GM23338 (cell line): ENCODE measurements around the gene MASP2. TPM values are rescaled to one million over a fixed set of nuclear protein-coding genes. Genes with fewer than 3 reads are reported as not detected.
"Not testable (repeated sequence)": the region's sequence is repeated elsewhere in the genome, so short reads cannot be mapped to it uniquely, and the experiment has no call there.

Experiments used
- ATAC-seq: fragments of 200-7000 bp; cut with Tn5 transposase; 3 replicates; pipeline ENCODE4 v1.9.1; 2020
- DNase-seq: peaks from one replicate; pipeline ENCODE4 v3.0.0-alpha.2; 2015; ENCODE audit warnings: low spot score
- H2AFZ ChIP-seq: fragments of 200-600 bp; sonication (generic); 2 replicates; pipeline ENCODE4 v1.8.0; 2016; ENCODE audit warnings: antibody characterized with exemption, mild to moderate bottlenecking, moderate library complexity
- H3F3A ChIP-seq: fragments of 200-600 bp; sonication (generic); replicated peaks from 2 replicates; pipeline ENCODE4 v1.8.0; 2017; ENCODE audit warnings: antibody characterized with exemption, mixed run types, low read depth
- H3K27ac ChIP-seq: fragments of 200-600 bp; sonication (generic); 2 replicates; pipeline ENCODE4 v1.6.1; 2016; ENCODE audit warnings: low read depth
- H3K27me3 ChIP-seq: fragments of 200-600 bp; sonication (generic); 2 replicates; pipeline ENCODE4 v1.8.0; 2016; ENCODE audit warnings: mild to moderate bottlenecking, mixed run types, moderate library complexity; ENCODE audit not compliant: insufficient read depth
- H3K36me3 ChIP-seq: fragments of 200-600 bp; sonication (generic); 2 replicates; pipeline ENCODE4 v1.8.0; 2016; ENCODE audit warnings: mild to moderate bottlenecking; ENCODE audit not compliant: insufficient read depth
- H3K4me1 ChIP-seq: fragments of 200-600 bp; sonication (generic); 2 replicates; pipeline ENCODE4 v1.8.0; 2016; ENCODE audit warnings: mild to moderate bottlenecking, moderate library complexity; ENCODE audit not compliant: insufficient read depth
- H3K4me2 ChIP-seq: fragments of 200-600 bp; sonication (generic); 2 replicates; pipeline ENCODE4 v1.7.1; 2017; ENCODE audit warnings: mixed run types
- H3K4me3 ChIP-seq: fragments of 200-600 bp; sonication (generic); 2 replicates; pipeline ENCODE4 v1.6.1; 2016; ENCODE audit warnings: mixed run types
- H3K79me2 ChIP-seq: fragments of 200-600 bp; sonication (generic); replicated peaks from 2 replicates; pipeline ENCODE4 v1.8.0; 2017; ENCODE audit warnings: mild to moderate bottlenecking; ENCODE audit not compliant: insufficient read depth
- H3K9me2 ChIP-seq: fragments of 200-600 bp; sonication (generic); 2 replicates; pipeline ENCODE4 v1.8.0; 2017; ENCODE audit not compliant: insufficient read depth
- H4K20me1 ChIP-seq: fragments of 200-600 bp; sonication (generic); replicated peaks from 2 replicates; pipeline ENCODE4 v1.8.0; 2017; ENCODE audit warnings: mild to moderate bottlenecking; ENCODE audit not compliant: insufficient read depth
- H3K27ac Mint-ChIP-seq: 2 replicates; pipeline ENCODE4 v1.8.0; 2020; ENCODE audit warnings: inconsistent platforms, mild to moderate bottlenecking, moderate library complexity, mixed read lengths
- H3K27me3 Mint-ChIP-seq: 3 replicates; pipeline ENCODE4 v1.8.0; 2022; ENCODE audit warnings: low read depth, mild to moderate bottlenecking, moderate library complexity, mixed read lengths, inconsistent platforms; ENCODE audit not compliant: insufficient read depth, poor library complexity
- H3K36me3 Mint-ChIP-seq: 3 replicates; pipeline ENCODE4 v1.8.0; 2021; ENCODE audit warnings: low read depth, mild to moderate bottlenecking, inconsistent platforms, moderate library complexity, mixed read lengths
- H3K4me1 Mint-ChIP-seq: 3 replicates; pipeline ENCODE4 v1.8.0; 2020; ENCODE audit warnings: mild to moderate bottlenecking, inconsistent platforms, mixed read lengths
- H3K4me3 Mint-ChIP-seq: 3 replicates; pipeline ENCODE4 v1.8.0; 2021; ENCODE audit warnings: moderate library complexity, mild to moderate bottlenecking, inconsistent platforms, mixed read lengths
- H3K9me3 Mint-ChIP-seq: 3 replicates; pipeline ENCODE4 v1.8.0; 2020; ENCODE audit warnings: moderate library complexity, mild to moderate bottlenecking, inconsistent platforms, mixed read lengths
- EZH2phosphoT487 ChIP-seq: fragments of 200-600 bp; sonication (generic); IDR thresholded peaks from one replicate; pipeline ENCODE4 v1.8.1; 2018; ENCODE audit warnings: antibody characterized with exemption; ENCODE audit not compliant: unreplicated experiment
- ZNF114 ChIP-seq: fragments of 250-450 bp; sonication (Bioruptor Pico); IDR thresholded peaks from 2 replicates; pipeline ENCODE4 v1.5.0; 2020; ENCODE audit warnings: mild to moderate bottlenecking, moderate library complexity
- long read RNA-seq: library from polyadenylated mRNA; unstranded; transcript quantifications from one replicate; pipeline ENCODE4 v2.0.0, GENCODE V29; 2020; ENCODE audit not compliant: unreplicated experiment
- polyA plus RNA-seq: library from polyadenylated mRNA; unstranded; fragments of >200 nt; fragmentation: Nextera tagmentation; extraction: Ambion mirVana; gene quantifications from 2 replicates; pipeline ENCODE4 v1.2.1, GENCODE V29; 2016
- total RNA-seq: library from RNA; depleted of rRNA; stranded (reverse); fragments of >200 nt; shearing (Covaris generic); gene quantifications from 2 replicates; pipeline ENCODE4 v1.2.3, GENCODE V29; 2014; rRNA removed
- TF ChIP-seq, protein P1 (sequence below): fragments of 250-450 bp; sonication (Bioruptor Pico); IDR thresholded peaks from 2 replicates; pipeline ENCODE4 v1.5.0; 2020; ENCODE audit warnings: mild to moderate bottlenecking, moderate library complexity
- TF ChIP-seq, protein P2 (sequence below): IDR thresholded peaks from 2 replicates; pipeline ENCODE4 v1.6.1; 2016; ENCODE audit warnings: antibody characterized with exemption

MASP2 gene
- 0.31 and 1.5 TPM in 2 replicates for total RNA-seq
- polyA plus RNA-seq, result 0.71 and 0.78 TPM in 2 replicates
- long read RNA-seq, result 0 reads

GRCh38 chr1:11046625-11047365 is at the start of gene MASP2:
Gene MASP2, minus strand, starts transcription at chr1:11047239. Its CDS starts 32 bp downstream, at chr1:11047207.
- no peak for DNase-seq

GRCh38 chr1:11083784-11084183 is 36.7 kb upstream of the MASP2 start:
- H3K27ac Mint-ChIP-seq, H3K4me3 ChIP-seq, H2AFZ ChIP-seq, H4K20me1 ChIP-seq, H3K9me3 Mint-ChIP-seq, H3K9me2 ChIP-seq, ATAC-seq, H3K27me3 Mint-ChIP-seq, H3K4me1 Mint-ChIP-seq, H3K79me2 ChIP-seq, H3K4me2 ChIP-seq, H3K4me3 Mint-ChIP-seq, H3K27ac ChIP-seq, H3F3A ChIP-seq, H3K4me1 ChIP-seq, H3K27me3 ChIP-seq, DNase-seq: not testable (repeated sequence)
- peaks cover 80% of the 10 kb centered on the region for H3K36me3 Mint-ChIP-seq
- peaks cover 83% of the 10 kb centered on the region for H3K36me3 ChIP-seq

More at GRCh38 chr1:11046625-11047365, at the start of gene MASP2:
- H3K4me1 ChIP-seq, result peaks cover 5% of the 10 kb centered on the region
- ATAC-seq, result no peak
- TF ChIP-seq, protein P1, sequence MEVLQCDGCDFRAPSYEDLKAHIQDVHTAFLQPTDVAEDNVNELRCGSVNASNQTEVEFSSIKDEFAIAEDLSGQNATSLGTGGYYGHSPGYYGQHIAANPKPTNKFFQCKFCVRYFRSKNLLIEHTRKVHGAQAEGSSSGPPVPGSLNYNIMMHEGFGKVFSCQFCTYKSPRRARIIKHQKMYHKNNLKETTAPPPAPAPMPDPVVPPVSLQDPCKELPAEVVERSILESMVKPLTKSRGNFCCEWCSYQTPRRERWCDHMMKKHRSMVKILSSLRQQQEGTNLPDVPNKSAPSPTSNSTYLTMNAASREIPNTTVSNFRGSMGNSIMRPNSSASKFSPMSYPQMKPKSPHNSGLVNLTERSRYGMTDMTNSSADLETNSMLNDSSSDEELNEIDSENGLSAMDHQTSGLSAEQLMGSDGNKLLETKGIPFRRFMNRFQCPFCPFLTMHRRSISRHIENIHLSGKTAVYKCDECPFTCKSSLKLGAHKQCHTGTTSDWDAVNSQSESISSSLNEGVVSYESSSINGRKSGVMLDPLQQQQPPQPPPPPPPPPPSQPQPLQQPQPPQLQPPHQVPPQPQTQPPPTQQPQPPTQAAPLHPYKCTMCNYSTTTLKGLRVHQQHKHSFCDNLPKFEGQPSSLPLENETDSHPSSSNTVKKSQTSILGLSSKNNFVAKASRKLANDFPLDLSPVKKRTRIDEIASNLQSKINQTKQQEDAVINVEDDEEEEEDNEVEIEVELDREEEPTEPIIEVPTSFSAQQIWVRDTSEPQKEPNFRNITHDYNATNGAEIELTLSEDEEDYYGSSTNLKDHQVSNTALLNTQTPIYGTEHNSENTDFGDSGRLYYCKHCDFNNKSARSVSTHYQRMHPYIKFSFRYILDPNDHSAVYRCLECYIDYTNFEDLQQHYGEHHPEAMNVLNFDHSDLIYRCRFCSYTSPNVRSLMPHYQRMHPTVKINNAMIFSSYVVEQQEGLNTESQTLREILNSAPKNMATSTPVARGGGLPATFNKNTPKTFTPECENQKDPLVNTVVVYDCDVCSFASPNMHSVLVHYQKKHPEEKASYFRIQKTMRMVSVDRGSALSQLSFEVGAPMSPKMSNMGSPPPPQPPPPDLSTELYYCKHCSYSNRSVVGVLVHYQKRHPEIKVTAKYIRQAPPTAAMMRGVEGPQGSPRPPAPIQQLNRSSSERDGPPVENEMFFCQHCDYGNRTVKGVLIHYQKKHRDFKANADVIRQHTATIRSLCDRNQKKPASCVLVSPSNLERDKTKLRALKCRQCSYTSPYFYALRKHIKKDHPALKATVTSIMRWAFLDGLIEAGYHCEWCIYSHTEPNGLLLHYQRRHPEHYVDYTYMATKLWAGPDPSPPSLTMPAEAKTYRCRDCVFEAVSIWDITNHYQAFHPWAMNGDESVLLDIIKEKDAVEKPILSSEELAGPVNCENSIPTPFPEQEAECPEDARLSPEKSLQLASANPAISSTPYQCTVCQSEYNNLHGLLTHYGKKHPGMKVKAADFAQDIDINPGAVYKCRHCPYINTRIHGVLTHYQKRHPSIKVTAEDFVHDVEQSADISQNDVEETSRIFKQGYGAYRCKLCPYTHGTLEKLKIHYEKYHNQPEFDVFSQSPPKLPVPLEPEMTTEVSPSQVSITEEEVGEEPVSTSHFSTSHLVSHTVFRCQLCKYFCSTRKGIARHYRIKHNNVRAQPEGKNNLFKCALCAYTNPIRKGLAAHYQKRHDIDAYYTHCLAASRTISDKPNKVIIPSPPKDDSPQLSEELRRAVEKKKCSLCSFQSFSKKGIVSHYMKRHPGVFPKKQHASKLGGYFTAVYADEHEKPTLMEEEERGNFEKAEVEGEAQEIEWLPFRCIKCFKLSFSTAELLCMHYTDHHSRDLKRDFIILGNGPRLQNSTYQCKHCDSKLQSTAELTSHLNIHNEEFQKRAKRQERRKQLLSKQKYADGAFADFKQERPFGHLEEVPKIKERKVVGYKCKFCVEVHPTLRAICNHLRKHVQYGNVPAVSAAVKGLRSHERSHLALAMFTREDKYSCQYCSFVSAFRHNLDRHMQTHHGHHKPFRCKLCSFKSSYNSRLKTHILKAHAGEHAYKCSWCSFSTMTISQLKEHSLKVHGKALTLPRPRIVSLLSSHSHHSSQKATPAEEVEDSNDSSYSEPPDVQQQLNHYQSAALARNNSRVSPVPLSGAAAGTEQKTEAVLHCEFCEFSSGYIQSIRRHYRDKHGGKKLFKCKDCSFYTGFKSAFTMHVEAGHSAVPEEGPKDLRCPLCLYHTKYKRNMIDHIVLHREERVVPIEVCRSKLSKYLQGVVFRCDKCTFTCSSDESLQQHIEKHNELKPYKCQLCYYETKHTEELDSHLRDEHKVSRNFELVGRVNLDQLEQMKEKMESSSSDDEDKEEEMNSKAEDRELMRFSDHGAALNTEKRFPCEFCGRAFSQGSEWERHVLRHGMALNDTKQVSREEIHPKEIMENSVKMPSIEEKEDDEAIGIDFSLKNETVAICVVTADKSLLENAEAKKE (CRISPR knock-in tag), result no peak
- no peak for TF ChIP-seq EZH2phosphoT487
- TF ChIP-seq, protein P2, sequence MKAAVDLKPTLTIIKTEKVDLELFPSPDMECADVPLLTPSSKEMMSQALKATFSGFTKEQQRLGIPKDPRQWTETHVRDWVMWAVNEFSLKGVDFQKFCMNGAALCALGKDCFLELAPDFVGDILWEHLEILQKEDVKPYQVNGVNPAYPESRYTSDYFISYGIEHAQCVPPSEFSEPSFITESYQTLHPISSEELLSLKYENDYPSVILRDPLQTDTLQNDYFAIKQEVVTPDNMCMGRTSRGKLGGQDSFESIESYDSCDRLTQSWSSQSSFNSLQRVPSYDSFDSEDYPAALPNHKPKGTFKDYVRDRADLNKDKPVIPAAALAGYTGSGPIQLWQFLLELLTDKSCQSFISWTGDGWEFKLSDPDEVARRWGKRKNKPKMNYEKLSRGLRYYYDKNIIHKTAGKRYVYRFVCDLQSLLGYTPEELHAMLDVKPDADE, result no peak
- TF ChIP-seq ZNF114 (CRISPR knock-in tag), result no peak
- Mint-ChIP-seq H3K36me3 (no peaks in the 10 kb centered on the region), H3K9me3 (no peaks in the 10 kb centered on the region), H3K27me3 (peaks cover 13% of the 10 kb centered on the region), H3K27ac (no peak within 1 kb of the TSS), H3K4me1 (peaks cover 4% of the 10 kb centered on the region), H3K4me3 (no peak within 1 kb of the TSS)
- H3K27me3 ChIP-seq, result no peaks in the 10 kb centered on the region
- peaks cover 2% of the 10 kb centered on the region; the same call in 1 of the 2 replicates for H3F3A ChIP-seq
- H3K36me3 ChIP-seq, result no peaks in the 10 kb centered on the region
- H3K79me2 ChIP-seq, result no peaks in the 10 kb centered on the region
- H3K4me3 ChIP-seq, result no peak within 1 kb of the TSS
- no peak within 1 kb of the TSS for H3K4me2 ChIP-seq
- no peak within 1 kb of the TSS; the same call in 1 of the 2 replicates for H2AFZ ChIP-seq
- no peaks in the 10 kb centered on the region for H3K9me2 ChIP-seq
- no peaks in the 10 kb centered on the region for H4K20me1 ChIP-seq
- no peak within 1 kb of the TSS for H3K27ac ChIP-seq
